ENCODE data around the gene LCN10.

- TF ChIP-seq CTCF (IDR thresholded peaks at IDR 0.05 in 2 of 3, conservative IDR thresholded peaks at IDR 0.05 in 1 of 3; ENCODE audit: control insufficient read depth in 2 of 3, extremely low read depth in 1 of 3, insufficient read depth in 1 of 3, low read depth in 3 of 3, low read length in 3 of 3) (no peak), BRCA1 (IDR thresholded peaks at IDR 0.05; ENCODE audit: low read depth, low read length) (no peak), YY1 (IDR thresholded peaks at IDR 0.05; ENCODE audit: low read depth, low read length) (no peak), CHD4 (IDR thresholded peaks at IDR 0.05) (no peak)
Observed at GRCh38 chr9:136691316-136692184, 51.2 kb downstream of the LCN10 start.

Data from GM12878 (cell line).